Fibroblast of pulmonary artery (primary cell): ENCODE results near the gene SKAP2.

Experiments
- DNase-seq: peaks from one replicate; pipeline ENCODE4 v3.0.0-alpha.2; 2010; ENCODE audit warnings: low read depth
- H3K4me3 ChIP-seq: replicated peaks from 2 replicates; pipeline ENCODE4 v1.5.1; 2011; ENCODE audit warnings: low read depth, mild to moderate bottlenecking, control low read depth, low read length, moderate library complexity
- TF ChIP-seq, protein P1 (sequence below): IDR thresholded peaks from 2 replicates; pipeline ENCODE4 v1.5.1; 2011; ENCODE audit warnings: mild to moderate bottlenecking, control low read depth, low read length, inconsistent platforms; ENCODE audit errors: missing control alignments

Gene SKAP2

GRCh38 chr7:26686448-26686981, 177.9 kb downstream of the SKAP2 start:
- no peak overlapping the region for H3K4me3 ChIP-seq
- TF ChIP-seq, protein P1, sequence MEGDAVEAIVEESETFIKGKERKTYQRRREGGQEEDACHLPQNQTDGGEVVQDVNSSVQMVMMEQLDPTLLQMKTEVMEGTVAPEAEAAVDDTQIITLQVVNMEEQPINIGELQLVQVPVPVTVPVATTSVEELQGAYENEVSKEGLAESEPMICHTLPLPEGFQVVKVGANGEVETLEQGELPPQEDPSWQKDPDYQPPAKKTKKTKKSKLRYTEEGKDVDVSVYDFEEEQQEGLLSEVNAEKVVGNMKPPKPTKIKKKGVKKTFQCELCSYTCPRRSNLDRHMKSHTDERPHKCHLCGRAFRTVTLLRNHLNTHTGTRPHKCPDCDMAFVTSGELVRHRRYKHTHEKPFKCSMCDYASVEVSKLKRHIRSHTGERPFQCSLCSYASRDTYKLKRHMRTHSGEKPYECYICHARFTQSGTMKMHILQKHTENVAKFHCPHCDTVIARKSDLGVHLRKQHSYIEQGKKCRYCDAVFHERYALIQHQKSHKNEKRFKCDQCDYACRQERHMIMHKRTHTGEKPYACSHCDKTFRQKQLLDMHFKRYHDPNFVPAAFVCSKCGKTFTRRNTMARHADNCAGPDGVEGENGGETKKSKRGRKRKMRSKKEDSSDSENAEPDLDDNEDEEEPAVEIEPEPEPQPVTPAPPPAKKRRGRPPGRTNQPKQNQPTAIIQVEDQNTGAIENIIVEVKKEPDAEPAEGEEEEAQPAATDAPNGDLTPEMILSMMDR, result peak; percentile 58
- peak; percentile 60 for DNase-seq

- TF ChIP-seq, protein P1, result no peak
- no peak overlapping the region for H3K4me3 ChIP-seq
- no peak for DNase-seq
Observed at GRCh38 chr7:26685606-26686005, 178.8 kb downstream of the SKAP2 start.

DNA sequence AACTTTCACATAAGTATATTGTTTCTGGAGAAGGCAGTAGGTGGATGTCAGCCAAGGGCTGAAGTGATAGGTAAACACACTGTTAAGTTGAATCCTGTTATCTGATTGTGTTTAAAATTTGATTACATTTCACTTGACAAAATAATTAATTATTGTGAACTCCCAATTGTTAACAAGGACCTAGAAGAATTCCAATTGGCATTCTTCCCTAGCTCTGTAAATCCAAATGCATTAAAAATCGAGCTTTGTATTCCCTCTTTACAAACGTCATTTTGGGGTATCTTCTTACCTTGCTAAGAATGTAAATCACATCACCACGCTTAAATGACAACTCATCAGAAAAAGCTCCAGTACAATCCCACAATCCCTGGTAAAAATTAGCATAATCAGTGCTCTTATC, 179.9 kb downstream of the SKAP2 start:
- TF ChIP-seq, protein P1, result no peak
- H3K4me3 ChIP-seq, result no peak overlapping the region

DNA sequence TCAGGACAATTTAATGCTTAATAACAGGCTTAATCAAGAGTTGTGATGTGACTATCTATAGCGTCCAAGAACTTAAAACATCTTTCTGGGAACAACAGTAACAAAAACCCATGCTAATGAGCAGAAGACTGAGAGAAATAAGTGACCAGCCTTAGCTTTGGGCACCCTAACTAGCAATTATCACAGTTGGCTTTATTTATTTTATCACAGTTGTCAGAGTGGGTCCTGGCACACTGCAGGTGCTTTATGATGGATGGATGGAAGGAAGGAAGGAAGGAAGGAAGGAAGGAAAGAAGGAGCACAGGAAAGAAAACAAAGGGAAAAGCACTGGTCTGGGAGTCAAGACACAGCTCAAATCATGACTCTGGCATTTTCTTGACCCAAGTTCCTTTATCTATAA, 181.1 kb downstream of the SKAP2 start:
- no peak overlapping the region for H3K4me3 ChIP-seq
- no peak for DNase-seq
- TF ChIP-seq, protein P1, result no peak

More for the DNA sequence above, 179.9 kb downstream of the SKAP2 start:
- DNase-seq, result no peak

GRCh38 chr7:26681819-26682418, 182.5 kb downstream of the SKAP2 start:
- peak; percentile 41 for DNase-seq
- TF ChIP-seq, protein P1, result peak; percentile 79
- no peak overlapping the region for H3K4me3 ChIP-seq

DNA sequence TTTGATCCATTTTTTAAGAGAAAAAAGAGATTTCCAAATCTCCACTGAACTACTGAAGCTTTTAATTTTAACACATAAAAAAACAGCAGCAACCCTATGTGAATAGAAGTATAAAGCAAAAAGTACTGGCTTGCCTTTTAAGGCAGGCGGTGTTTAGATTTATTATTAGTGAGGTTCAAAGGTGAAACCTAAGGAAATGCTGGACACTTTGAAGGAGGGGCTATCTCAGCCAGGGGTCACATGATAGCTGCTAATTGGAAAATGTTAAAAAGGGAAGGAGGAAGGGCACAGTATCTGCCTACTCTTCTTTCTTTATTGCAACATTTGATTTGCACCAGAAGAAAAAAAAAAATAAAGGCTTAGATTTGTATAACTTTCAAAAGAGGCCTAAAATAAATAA, 183.8 kb downstream of the SKAP2 start:
- TF ChIP-seq, protein P1, result no peak
- no peak for DNase-seq
- H3K4me3 ChIP-seq, result no peak overlapping the region
